Dedifferentiated amniotic fluid mesenchymal stem cell (primary cell): ENCODE results near the gene H6PD.
A peak's percentile ranks its signal among the peaks of the same experiment; 100 is the strongest.

Experiments
- DNase-seq: peaks from one replicate; pipeline ENCODE4 v3.0.0-alpha.2; 2016; ENCODE audit errors: extremely low spot score

H6PD gene, protein sequence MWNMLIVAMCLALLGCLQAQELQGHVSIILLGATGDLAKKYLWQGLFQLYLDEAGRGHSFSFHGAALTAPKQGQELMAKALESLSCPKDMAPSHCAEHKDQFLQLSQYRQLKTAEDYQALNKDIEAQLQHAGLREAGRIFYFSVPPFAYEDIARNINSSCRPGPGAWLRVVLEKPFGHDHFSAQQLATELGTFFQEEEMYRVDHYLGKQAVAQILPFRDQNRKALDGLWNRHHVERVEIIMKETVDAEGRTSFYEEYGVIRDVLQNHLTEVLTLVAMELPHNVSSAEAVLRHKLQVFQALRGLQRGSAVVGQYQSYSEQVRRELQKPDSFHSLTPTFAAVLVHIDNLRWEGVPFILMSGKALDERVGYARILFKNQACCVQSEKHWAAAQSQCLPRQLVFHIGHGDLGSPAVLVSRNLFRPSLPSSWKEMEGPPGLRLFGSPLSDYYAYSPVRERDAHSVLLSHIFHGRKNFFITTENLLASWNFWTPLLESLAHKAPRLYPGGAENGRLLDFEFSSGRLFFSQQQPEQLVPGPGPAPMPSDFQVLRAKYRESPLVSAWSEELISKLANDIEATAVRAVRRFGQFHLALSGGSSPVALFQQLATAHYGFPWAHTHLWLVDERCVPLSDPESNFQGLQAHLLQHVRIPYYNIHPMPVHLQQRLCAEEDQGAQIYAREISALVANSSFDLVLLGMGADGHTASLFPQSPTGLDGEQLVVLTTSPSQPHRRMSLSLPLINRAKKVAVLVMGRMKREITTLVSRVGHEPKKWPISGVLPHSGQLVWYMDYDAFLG

DNA sequence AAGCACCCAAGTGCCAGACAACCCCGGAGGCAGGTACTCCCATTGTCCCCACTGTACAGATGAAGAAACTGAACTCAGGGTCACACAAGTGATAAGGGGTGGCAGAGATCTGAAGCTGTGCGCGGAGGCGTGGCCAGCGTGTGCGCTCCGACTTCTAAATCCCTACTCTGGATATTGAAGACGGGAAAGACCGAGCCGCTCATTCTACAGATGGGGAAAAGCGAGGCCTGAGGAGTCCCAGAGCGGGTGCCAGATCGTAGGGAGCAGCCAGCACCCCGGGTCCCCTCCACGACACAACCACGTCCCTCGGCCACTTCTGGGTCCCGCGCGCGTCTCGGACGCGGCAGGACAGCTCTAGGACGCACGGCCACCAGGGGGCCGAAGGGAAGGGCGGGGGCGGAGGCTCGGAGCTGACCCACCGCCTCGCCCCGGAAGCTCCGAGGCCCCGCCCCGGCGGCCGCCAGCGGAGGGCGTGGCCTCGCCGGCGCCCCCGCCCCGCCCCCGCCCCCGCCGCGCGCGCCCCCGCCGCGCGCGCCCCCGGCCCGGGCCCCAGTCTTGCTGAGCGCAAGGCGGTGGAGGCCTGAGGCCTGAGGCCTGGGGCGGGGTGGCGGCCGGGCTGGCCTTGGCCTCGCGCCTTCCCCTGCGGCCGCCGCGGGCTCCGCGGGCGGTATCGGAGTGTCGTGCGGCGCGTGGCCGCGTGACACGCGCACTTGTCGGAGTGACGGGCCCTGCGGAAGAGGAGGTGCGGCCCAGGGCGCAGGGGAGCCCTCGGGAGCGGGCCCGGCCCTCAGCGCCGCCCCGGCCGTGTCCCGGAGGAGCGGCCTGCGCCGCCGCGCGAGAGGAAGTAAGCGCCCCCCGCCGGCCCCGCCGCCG lies at the start of gene H6PD:
Gene H6PD (plus strand): TSS at position 552 of the 873 bp plus-strand sequence. CDS start 10,161 bp downstream, outside the sequence.
- DNase-seq, result peak; percentile 71

DNA sequence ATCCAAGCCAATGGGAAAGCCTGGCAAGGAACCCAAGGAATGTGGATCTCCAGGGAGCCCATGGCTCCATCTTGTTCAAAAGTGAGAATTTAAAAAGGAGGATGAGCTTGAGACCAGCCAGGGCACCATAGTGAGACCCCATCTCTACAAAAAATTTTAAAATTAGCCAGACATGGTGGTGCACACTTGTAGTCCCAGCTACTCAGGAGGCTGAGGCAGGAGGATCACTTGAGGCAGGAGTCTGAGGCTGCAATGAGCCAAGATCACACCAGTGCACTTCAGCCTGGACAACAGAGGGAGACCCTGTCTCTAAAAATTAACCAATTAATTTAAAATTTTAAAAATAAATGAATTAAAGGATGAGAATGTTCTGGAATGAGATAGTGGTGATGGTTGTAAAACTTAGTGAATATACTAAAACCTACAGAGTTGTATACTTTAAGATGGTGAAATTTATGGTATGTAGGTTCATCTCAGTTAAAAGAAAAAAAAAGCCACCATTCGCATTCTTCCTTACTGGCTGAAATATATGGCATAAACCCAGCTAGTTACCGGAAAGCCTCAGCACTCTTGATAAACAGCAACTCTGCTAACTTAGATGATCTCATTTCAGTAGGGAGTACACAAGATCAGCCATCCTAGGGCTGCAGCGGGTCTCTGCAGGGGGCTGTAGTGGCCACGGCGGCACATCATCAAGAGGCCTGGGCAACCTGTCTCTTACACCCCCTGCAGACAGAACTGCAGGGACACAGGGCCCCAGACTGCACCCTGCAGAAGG lies 48.3 kb upstream of the H6PD start:
- DNase-seq, result no peak

DNA sequence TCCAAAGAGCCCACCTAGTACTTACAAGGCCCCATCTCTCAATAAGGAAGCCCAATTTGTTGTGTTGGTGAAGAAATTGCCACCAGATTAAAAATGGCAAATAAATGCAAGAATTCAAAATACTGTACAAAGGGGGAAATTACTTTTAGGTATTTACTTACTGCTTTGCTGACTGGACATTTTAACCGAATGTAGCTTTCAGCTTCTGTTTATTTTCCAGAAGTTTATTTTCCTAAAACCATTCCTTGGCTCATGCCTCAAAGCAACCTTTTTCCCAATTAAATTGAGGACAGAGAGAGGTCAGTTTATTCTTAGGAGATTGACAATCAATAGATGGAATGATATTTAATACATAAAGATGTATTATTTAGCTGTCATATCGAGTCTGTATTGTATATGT lies 47.6 kb upstream of the H6PD start:
- no peak for DNase-seq

DNA sequence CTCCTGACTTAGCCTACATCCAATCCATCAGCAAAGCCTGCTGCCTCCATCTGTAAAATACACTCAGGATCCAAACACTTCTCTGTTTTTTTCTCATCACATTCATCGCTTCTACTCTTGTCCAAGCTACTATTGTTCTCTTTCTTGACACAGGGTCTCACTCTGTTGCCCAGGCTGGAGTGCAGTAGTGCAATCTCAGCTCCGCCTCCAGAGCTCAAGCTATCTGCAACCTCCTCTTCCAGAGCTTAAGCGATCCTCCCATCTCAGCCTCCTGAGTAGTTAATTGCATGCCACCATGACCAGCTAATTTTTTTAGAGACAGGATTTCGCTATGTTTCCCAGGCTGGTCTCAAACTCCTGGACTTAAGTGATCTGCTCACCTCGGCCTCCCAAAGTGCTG lies 44.3 kb upstream of the H6PD start:
- no peak for DNase-seq

DNA sequence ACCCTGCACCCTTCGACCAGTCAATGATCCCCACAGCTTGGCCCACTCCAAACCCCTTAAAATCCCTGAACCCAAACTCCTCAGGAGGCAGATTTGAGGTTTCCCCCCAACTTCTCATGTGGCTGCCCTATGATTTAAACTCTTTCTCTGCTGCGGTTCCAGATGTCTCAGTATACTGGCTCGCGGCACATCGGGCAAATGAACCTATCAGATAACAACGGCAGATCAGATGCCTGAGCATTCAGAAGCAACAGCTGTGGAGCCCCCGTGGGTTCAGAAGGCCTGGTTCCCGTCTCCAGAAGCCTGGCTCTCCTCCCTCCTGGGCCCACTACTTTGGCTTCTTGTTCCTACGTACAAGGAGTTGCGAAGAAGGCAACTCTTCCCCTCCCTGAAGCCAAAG lies 43.3 kb upstream of the H6PD start:
- no peak for DNase-seq

DNA sequence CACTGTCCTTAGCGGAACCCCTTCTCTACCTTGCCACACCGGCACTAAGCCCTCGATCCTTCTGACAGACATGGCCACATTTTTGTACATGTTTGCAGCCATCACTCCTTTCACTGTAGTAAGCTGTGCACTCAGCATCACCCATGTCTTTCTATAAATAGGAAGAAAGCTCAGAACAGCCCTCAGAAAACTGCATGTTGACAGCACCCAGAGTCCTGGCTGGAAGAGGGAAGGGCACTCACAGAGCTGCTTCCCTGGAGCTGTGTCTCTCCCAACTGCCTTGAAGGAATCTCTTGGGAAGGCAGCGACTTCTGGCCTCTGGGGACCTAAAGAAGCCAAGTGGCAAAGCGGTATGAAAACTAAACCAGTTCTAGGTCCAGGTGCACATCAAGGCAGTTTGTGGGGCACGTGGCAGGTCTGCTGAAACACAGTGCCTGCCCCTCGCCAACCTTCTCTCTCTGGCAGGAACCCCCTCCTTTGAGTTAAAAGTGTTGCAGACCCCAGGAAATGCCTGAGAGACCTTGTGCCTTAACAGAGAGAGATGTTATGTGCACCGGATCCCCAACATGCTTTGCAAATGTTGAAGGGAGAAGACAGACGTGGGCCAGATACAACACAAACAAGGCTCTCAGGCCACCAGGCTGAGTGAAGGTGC lies 41.9 kb upstream of the H6PD start:
- DNase-seq, result no peak

DNA sequence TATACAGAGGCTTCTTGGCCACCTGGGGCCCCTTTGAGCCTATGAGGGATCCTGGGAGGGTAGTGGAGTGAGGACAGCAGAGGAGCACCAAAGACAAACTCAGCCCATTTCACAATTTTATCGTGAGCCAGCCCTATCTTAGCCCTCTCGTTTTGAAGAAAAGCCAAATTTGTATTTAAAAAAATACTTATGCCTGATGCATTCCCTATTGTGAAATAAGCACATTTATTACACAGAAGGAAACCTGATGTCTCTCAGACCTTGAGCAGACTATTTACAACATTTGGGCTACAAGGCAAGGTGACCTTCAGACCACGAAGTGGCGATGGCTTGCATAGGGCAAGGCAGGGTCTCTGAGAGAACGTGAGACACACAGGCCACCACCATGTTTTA lies 41.3 kb upstream of the H6PD start:
- DNase-seq, result no peak

DNA sequence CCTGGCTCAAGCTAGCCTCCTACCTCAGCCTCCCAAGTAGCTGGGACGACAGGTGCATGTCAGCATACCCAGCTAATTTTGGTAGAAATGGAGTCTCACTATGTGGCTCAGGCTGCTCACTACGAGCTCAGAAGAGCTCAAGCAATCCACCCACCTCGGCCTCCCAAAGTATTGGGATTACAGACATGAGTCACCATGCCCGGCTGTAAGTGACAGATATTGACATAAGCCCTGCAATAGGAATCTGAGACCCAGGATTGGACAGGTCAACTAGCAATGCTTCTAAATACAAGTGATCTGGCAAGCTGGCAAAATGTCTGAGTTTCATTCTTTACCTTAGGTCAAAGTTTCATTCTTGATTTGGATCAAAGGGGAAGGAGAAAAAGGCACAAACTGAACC lies 40.5 kb upstream of the H6PD start:
- no peak for DNase-seq

DNA sequence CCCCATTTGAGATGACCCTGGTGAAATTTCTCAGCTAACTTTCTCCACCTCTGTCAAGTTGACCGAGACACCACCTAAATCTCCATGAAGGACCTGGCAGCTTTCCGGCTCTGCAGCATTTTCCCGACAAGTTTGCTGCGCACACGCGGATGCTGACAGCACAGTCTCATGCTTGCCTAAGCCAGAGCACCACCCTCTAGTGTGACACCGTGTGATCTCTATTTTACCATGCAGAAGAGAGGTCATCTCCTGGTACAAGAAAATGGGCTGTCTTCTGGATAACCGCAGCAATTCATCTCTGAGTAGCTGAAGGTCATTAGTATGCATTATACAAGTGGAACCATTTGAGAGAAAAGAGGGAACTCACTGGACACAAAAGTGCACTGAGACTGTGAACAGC lies 38.9 kb upstream of the H6PD start:
- DNase-seq, result no peak

DNA sequence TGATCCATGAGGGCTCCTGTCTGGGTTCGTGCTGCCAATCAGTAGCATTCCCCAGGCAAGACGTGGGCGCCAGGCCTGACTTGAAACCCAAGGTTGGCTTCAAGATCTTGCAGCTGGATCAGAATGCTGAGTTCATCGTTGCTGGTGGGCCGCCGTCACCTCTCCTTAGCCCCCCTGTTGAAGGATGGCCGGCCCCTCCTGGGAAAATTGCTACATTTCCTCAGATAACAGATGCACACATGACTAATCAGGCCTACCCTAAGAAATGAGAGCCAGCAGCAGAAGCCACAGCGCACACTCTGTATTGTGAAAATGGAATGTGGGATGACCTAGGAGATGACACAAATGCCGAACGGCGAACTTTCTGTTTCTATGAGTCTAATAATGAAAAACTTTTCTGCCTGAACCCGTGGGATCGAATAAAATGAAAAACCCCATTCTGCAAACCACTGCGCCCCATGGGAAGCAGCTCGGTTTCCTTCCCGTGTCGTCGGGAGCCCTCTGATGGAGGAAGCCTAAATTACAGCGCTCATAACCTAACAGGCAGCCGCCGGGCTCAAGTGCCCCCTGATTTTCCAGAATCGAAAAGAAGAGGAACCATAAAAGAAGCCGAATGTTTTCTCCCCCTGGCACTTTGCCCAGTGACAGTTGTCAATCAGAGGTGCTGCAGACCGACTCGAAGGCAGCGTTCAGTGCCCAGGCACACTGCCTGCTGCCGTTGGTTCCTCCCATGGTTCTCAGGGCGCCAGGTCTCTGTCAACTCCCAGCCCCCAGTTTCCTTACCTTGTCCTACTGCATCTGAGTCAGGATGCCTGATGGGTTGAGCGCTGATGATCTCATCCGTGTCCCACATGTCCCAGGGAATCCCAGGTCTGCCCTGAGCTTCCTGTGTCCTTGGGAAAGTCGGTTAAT lies 38.2 kb upstream of the H6PD start:
- peak; percentile 50 for DNase-seq

DNA sequence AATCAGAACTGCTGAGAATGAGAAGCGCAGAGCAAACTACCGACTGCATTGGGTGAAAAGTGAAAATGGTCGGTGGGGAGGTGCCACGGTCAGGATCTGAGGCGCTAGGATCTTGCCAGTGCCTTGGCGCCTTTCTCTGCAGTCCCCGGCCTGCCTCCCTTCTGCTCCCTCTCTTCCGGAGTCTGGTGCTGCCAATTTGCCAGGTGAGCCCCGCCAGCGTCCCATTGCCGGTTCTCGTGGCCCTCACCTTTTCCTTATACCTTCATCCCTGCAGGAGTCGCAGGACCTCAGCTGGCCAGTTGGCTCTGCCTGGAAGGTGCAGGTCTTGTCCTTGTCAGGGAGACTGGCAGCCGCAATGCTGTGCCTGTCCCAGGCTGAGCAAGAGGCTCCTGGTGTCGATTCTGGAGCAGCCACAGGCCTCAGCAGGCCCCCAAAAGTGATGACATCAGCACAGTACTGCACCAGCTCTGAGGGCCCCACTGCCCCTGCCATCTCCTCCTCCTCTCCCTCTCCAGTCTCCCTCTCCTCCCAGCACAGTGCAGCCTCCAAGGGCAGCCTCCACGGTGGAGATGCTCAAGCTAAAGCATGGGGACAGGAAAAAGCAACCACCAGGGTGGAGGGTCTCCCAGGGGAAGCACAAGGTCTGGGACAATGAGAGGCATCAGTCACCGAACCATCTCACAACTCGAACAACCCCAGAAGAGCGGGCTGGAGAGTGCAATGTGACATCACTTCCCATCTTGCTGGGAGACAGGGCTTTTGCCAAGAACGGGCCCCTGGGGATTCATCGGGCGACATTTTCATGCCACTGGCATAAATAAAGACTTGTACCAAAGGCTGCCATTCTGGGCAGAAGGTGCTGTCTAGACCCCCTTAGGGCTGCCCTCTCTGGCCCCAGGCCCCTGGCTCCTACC lies 37.1 kb upstream of the H6PD start:
- DNase-seq, result no peak

DNA sequence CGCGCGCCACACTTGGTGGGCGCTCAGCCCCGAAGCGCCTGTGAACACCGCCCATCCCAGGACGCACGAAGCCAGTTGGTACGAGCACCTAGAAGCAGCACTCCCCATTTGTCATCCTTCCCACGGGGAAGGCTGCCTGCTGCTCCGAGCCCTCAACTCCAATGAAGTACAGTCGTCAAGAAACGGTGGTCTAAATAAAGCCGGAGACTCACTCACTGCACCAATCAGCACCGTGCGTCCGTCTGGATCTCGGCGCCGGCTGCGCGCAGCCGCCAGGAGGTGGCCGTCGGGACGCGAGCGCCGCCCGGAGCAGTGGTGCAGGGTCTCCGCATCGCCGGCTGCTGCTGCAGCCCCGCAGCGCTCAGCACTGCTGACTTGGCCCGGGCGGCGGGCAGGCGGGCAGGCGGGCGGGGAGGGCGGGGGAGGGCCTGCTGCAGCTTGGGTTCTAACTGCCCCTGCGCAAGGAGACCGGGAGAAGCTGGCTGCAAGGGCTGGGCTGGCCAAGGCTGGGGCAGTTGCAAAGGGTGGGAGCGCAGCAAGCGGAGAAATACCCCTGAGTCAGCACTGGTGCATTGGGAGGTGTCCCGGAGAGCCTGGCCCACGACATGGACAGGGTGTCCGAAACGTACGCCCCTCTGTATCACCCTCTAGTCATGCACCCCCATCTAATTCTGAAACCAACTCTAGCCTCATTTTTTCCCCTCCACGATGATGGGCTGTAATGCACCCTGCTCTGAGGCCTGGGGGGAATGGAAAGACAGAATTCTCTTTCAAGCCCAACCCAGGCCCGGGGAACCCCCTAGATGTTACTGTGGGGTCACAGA lies 35.8 kb upstream of the H6PD start:
- DNase-seq, result no peak

DNA sequence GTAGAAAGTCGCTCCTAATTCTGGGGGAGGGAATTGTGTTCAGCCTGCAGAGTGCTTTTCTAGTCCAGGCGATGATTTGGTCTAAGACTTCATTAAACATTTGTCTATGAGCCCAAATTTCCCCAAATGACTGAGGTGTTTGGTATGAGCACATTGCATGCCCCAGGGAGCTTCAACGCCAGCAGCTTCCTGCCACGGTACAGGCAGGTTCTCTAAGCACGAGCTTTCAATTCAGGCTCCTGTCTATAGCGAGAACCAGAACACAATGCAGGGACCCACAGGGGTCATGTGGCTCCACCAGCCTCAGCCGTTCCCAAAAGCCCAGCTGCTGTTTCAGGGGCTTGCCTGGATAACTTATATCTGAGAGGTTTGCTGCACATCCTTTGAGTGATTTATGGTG lies 34.1 kb upstream of the H6PD start:
- no peak for DNase-seq

DNA sequence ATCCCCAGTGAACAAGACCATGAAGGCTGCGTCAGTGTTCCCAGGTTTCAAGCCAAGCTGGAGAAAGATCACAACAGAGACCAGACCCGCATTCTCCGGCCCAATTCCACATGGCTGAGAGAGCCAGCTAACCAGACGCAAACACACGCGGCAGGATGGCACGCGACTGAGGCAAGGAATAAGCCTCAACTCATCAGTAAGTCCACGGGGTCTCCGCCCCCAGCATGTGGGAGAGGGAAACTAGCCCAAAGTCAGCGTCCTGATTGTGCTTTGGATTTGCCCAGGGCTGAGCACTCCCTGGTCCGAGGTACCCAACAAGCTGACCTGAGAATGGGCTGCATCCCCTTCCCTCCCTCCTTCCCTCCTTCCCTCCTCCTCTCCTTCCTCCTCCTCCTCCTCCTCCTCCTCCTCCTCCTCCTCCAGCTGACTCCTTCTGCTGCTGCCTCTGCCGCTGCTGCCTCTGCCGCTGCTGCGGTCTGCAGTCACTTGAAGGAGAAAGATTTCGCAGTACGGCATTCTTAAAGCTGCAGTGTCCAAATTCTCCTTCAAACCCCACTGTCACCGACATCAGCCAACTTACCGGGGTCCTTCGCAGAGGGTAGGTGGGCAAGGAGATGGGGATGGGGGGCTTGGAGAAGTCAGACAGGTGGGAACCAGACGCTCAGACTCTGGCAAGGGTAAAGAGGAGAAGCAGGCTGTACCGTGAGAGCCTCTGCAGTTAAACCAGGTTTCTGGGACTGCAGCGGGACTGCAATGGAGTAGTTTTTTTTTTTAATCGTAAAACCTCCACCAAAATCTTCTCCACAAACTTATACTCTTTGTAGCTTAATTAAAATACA lies 33.0 kb upstream of the H6PD start:
- DNase-seq, result no peak

DNA sequence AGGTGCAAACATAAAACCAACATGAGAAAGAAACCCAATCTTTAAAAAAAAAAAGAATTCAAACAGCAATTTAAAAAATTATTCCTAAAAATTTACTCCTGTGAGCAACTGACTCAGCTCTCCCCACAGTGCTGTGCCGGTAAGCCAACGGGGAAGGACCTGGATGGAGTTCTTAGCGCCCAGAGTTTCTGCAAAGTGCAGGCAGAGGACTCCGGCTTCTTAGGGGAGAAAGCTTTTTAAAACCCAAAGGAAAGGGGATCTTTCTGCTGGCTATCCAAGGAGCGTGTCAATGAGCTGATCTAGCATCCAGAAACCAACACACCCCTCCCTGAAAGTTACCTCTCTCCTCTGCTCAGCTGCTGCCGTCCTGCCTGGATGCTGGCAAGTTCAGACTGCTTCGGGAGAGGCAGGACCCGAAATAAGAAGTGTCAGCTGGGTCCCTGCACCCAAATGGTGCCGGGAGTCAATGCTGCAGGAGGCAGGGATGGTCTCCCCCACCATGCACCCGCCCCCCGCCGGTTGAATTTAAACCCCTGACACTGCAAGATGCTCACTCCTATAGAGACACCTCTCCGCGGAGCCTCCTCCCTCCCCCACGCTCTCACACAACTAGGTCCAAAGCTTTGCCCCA lies 32.2 kb upstream of the H6PD start:
- DNase-seq, result no peak

DNA sequence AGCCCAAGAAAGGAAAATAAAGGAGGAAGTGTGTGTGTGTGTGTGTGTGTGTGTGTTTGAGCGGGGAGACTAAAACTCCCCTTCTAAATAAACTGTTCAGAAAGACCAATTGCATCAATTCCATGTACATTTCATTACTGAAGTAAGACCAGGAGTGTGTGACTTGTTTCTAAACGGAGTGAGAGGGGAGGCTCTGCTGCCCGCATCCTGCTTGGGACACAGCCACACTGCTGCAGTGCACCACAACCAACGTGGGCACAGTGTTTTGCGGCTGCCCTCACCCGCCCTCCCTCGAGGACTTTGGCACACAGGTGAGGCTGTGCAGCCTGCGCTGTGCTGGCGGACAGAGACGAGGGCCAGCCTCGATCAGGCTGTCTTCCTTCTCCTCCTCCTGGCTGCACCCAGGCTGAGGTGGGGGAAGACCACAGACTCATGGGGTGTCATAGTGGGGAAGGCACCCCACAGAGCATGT lies 31.0 kb upstream of the H6PD start:
- DNase-seq, result no peak
